Putamen (tissue), 1 donor: ENCODE data around the gene TAS1R3.
"Not testable (repeated sequence)": the region's sequence is repeated elsewhere in the genome, so short reads cannot be mapped to it uniquely, and the experiment has no call there.

Experiments used
- DNase-seq: peaks from one replicate; pipeline ENCODE4 v3.0.0-alpha.2; 2016; ENCODE audit warnings: low spot score

Gene TAS1R3

DNA sequence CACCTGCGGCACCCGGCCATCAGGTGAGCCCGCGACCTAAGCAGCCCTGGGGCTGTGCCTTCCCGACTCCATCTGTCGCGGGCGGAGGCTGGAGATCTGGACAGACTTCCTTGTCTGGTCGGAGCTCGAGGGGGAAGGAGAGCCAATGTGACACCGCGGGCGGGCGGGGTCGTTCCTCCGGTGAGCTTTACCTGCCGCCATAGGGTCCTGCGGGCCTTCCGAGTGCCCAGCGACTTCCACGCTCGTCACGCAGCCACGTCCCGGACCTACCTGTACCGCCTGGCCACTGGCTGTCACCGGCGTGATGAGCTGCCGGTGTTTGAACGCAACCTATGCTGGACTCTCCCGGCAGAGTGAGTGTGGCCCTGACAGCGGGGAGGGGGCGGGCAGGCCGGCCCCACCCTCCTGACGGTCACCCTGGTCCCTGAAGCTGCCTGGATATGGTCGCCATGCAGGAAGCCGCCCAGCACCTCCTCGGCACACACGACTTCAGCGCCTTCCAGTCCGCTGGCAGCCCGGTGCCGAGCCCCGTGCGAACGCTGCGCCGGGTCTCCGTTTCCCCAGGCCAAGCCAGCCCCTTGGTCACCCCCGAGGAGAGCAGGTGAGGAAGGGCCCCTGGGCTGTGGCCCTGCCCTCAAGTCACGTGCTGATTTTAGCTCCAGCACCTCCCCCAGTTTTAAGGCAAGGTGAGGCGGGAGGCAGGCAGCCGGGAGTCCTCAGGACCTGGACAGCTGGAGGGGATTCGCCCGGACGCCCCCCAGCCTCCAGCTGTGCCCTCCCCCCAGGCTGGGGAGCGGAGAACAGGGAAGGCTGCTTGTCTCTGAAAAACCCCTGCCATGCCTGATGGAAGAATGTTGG lies 21.6 kb upstream of the TAS1R3 start:
- DNase-seq, result no peak

GRCh38 chr1:1310109-1310385 lies 21.0 kb upstream of the TAS1R3 start:
- DNase-seq, result no peak

DNA sequence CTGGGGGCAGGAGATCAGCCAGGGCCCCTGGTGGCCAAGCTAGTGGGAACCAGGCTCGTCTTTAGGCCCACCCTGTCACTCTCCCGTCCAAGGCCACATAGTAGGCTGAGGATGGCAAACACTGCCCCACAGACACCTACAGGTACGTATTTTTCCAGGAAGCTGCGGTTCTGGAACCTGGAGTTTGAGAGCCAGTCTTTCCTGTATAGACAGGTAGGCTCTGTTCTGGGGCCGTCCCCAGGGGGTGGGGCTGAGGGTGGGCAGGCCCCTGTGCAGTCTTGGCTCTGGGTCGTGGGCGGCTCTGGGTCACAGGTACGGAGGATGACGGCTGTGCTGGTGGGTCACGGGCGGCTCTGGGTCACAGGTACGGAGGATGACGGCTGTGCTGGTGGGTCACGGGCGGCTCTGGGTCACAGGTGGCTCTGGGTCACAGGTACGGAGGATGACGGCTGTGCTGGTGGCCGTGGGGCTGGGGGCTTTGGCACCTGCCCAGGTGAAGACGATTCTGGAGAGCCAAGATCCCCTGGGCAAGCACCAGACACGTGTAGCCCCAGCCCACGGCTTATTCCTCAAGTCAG lies 20.5 kb upstream of the TAS1R3 start:
- DNase-seq, result no peak

DNA sequence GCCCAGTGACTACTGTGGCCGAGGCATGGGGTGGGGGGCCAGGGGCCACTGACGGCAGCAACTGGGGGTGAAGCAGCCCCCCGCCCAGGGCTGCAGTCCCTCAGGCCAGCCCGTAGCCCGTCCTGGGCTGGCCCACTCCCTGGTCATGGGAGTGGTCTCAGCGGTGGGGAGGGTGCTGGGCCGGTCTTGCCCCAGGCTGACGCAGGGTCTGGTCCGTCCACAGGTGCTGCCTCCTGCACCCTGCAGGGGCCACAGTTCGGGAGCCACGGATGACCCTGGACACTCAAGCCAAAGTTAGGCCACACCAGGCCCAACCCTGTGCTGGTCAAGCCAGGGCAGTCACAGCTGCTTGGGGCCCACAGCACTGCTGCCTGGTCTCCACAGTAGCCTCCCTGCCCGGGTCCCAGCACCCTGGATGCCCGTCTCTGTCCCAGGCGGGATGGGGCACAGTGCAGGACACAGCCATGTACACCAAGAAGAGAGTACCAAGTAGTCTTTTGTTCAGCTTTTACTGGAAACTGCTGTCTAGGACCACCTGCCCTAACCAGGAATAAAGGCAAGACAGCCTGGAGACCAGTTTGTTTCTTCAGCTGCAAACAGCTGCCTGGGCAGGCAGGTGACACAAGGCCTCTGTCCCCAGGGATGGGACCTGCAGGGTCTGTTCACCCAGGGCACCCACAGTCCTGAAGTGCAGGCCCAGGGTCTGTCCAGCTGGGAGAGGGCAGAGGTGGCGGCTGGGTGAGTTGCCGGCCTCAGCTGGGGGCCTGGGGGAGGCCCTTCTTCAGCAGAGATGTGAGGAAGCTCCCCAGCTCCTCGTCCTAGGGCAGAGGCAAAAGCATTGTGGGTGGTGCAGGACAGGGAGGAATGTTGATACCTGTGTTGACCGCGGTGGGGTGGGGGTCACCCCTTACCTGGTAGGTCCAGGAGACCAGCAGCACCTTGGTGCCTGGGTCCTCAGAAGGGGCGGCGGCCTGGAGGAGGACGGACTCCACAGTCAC lies 19.7 kb upstream of the TAS1R3 start:
- no peak for DNase-seq

DNA sequence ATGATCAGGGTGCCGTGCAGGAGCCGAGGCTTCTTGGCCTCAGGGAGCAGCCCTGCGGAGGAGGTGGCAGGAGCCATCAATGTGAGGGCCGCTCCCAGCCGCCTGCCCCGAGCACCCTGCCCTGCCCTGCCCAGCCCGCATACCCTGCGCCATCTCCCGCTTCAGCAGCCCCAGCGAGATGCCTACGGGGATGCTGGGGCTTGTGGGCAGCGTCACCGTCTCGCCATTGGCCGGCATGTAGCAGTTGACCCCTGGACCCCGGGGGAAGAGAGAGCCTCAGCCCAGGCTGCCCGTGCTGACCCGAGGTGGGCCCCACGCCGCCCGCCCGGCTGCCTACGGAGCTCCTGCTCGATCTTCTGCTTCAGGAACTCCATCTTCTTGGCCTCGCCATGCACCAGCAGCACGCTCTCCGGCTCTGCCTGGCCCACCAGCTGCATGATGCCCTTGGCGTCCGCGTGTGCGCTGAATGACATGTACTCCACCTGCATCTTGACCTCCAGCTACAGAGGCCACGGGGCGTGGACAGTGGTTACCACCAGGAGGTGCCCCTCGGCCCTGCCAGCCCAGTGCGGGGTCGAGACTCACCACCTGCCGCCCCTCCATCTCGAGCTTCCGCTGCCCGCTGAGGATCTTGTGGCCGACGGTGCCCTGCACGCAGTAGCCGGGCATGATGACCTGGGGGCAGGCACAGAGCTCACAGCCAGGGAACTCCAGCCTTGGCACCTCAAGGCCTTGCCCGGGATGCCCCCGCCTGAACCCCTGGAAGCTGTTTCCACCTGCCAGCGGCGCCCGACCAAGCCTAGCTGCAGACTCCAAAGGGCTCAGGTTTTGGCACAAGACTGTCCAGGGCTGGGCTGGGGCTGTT lies 18.4 kb upstream of the TAS1R3 start:
- DNase-seq, result no peak

DNA sequence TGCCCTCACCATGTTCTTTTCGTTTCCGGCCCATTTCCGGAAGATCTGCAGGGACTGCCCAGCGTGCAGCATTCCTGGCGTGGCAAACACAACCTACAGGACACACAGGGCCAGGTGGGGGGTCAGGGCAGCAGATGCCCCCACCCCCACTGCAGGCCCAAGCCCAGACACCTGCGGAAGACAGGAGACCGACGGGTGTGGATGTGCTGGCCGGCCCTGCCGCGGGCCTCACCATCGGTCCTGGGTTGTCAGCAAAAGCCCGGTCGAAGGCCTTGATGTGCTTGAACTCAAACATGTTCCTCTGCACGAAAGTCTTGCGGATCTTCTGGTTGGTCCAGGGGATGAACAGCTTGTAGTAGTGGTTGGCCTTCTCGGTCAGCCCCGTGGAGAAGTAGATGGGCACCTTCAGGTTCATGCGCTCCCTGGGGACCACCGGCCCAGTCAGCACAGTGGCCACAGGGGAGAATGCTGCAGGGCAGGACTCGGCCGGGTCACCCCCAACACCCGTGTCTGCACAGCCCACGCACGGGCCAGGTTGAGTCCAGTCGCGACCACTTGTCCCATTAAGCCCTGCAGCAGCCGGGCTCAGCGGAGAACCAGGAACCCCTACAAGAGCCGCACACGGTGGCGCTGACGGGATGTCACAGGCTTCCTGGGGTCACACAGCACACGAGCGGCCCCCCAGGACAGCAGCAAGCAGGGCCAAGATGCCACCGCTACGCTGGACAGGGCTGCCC lies 17.4 kb upstream of the TAS1R3 start:
- DNase-seq, result no peak

DNA sequence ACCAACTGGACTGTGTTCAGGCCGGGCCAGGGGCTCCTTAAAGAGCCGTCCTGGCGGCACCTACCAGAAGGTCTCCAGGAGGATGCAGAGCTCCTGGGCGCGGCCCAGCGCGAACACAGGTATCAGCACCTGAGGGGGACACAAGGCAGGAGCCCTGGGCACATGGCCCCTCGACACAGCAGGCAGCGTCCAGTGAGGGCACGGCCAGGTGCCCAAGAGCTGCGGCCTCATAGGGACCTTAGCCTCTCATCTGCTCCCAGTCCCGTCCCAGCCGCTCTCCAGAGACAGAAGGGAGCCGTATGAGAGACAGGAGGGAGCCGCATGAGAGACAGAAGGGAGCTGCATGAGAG lies 16.9 kb upstream of the TAS1R3 start:
- DNase-seq, result no peak

DNA sequence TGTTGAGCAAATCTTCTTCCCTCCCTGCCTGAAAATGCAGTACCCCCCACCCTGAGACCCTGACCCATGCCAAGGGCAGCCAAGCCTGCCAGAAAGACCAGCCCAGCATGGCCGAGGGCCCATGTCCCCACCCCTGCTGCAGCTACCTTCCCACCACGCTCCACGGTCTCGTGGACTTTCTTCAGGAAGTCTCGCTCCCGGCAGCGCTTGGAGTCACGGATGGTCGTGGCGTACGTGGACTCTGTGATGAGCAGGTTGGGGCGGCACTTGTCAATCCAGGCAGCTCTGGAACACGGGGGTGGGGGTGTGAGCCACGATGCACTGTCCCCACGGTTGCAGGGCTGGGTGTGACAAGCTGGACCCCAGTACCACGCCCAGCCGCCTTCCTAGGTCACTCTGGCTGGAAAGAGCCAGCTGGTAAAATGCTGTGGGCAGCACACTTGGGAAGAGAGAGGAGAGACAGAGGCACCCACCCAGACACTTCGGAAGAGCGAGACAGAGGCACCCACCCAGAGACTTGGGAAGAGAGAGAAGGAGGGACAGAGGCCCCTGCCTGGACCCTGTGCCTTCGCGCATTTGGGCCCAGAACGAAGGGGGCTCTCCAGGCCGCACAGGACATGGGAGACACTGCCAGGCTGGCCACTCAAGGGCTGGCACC lies 16.3 kb upstream of the TAS1R3 start:
- no peak for DNase-seq

DNA sequence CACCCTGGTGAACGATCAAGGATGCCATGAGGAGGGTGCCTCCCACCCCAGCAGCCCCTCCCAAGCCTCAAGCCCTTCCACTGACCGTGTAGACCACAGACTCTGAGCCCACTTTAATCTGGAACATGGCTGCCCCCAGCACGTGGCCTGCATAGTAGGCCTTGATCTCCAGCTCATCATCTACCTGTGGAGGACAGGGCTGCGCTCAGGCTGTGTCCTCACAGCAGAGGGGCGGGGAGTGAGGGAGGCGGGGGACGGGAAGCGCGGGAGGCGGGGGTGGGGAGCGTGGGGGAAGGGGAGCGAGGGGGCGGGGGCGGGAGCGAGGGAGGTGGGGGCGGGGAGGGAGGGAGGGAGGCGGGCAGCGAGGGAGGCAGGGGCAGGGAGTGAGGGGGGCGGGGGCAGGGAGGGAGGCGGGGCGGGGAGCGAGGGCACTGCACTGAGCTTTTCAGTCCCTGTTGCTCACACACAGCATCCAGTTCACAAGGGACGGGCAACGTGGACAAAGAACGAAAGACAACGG lies 15.6 kb upstream of the TAS1R3 start:
- DNase-seq, result no peak

- DNase-seq, result not testable (repeated sequence)
Observed at GRCh38 chr1:1316199-1316598, 14.9 kb upstream of the TAS1R3 start.

DNA sequence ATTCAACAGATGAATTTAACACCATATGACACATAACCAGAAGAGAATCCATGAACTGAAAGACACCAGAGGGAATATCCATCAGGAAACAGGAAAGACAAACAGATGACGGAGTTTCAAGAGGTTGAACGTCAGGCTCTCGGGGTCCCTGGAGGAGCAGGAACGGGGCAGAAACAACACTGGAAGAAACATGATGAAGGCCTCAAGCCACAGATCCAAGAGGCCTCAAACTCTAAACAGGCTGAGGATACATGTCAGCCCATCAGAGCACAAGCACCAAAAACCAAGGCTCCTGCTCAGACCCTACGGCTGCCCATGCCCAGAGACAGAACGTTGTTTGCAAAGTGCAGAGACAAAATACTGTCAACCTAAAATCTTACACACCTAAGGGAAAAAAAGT lies 13.7 kb upstream of the TAS1R3 start:
- no peak for DNase-seq

- peak; percentile 59 for DNase-seq
Observed at GRCh38 chr1:1318131-1318652, 12.9 kb upstream of the TAS1R3 start.

GRCh38 chr1:1318777-1319645 lies 12.1 kb upstream of the TAS1R3 start:
- no peak for DNase-seq

- no peak for DNase-seq
Observed at GRCh38 chr1:1319646-1319941, 11.5 kb upstream of the TAS1R3 start.

- DNase-seq, result no peak
Observed at GRCh38 chr1:1320666-1321448, 10.2 kb upstream of the TAS1R3 start.

DNA sequence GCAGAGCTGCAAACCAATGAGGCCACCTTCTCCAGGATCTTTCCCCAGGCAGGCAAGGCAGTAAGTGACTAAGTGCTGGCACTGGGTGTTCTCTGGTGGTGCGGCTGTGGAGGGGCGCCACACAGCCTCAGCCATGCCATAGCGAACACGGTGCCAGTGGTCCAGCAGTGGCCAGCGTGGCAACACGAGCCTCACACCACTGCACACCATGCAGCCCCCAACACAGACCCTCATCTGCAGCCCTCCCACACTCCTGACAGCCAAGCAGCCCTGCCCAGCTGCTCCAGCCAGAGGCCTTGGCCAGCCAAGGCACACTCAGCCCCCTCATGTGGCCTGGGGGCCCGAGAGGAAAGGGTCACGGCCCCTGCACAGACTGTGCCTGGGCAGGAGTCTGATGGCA lies 9.6 kb upstream of the TAS1R3 start:
- DNase-seq, result no peak

- DNase-seq, result no peak
Observed at GRCh38 chr1:1322418-1322817, 8.7 kb upstream of the TAS1R3 start.

DNA sequence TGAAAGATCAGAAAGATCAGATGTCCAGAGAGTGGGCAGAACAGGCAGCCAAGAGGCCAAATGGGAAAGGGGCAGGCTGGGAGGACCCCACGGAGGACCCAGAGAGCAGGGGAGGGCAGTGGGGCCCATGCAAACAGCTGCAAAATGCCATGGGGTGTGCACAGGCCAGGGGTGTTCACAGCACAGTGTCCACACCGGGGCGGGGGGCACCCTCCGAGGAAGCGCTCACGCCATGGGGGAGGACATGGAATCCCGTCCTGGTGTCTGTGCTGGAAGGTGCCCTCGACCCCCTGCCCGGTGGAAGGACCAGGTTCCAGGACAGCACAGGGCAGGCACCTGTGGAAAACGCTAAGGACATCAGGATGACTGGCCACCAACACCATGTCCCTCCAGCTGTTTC lies 8.1 kb upstream of the TAS1R3 start:
- no peak for DNase-seq

DNA sequence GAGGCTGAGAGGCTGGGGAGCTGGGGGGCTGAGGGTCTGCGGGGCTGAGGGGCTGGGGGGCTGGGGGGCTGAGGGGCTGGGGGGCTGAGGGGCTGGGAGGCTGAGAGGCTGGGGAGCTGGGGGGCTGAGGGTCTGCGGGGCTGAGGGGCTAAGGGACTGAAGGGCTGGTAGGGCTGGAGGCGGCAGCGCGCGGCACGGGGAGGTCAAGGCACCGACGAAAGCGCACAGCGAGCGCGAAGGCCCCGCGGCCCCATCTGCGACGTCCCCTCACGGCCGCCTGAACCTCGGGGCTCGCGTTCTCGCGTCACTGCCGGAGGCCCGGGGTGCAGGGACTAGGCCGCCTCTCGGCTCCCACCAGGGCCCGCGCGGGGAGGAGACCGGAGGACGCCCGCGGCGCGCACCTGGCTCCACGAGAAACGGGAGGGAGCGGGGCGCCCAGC lies 7.0 kb upstream of the TAS1R3 start:
- DNase-seq, result no peak
